ENCODE measurements around the gene DCHS1. TPM values are rescaled to one million over a fixed set of nuclear protein-coding genes. Genes with fewer than 3 reads are reported as not detected.

DCHS1 gene
- total and polyA plus RNA-seq, 4 donors, result 0.68 to 8.9 (median 5.8) TPM

- H3K27ac ChIP-seq (ENCODE audit: low read depth in 1 of 2, low read length in 2 of 2), result peak overlapping the region; percentile 58 to 77
- no peaks in the 10 kb centered on the region for H3K27me3 ChIP-seq (ENCODE audit: control insufficient read depth in 4 of 4, insufficient read depth in 4 of 4, low read length in 3 of 4)
- no peak for DNase-seq (ENCODE audit: low spot score)
- peaks cover 7 to 30% (median 27%) of the 10 kb centered on the region in 4 donors for H3K36me3 ChIP-seq (ENCODE audit: control insufficient read depth in 4 of 4, insufficient read depth in 3 of 4, low read depth in 1 of 4, low read length in 3 of 4)
- TF ChIP-seq TAF1 (conservative IDR thresholded peaks at IDR 0.05) (no peak), EGR1 (IDR thresholded peaks at IDR 0.05; ENCODE audit: low read depth in 2 of 2) (no peak), HNF4G (IDR thresholded peaks at IDR 0.05) (no peak), ATF3 (IDR thresholded peaks at IDR 0.05) (no peak), RAD21 (IDR thresholded peaks at IDR 0.05) (no peak), FOXA1 (IDR thresholded peaks at IDR 0.05) (no peak), FOXA2 (IDR thresholded peaks at IDR 0.05) (no peak), REST (IDR thresholded peaks at IDR 0.05) (no peak), GABPA (IDR thresholded peaks at IDR 0.05 in 1 of 2, conservative IDR thresholded peaks at IDR 0.05 in 1 of 2) (no peak), ZBTB33 (IDR thresholded peaks at IDR 0.05) (no peak), YY1 (IDR thresholded peaks at IDR 0.05) (no peak), SP1 (IDR thresholded peaks at IDR 0.05) (no peak), RXRA (IDR thresholded peaks at IDR 0.05) (no peak), NR2F2 (IDR thresholded peaks at IDR 0.05) (no peak)
- TF ChIP-seq, protein P1, sequence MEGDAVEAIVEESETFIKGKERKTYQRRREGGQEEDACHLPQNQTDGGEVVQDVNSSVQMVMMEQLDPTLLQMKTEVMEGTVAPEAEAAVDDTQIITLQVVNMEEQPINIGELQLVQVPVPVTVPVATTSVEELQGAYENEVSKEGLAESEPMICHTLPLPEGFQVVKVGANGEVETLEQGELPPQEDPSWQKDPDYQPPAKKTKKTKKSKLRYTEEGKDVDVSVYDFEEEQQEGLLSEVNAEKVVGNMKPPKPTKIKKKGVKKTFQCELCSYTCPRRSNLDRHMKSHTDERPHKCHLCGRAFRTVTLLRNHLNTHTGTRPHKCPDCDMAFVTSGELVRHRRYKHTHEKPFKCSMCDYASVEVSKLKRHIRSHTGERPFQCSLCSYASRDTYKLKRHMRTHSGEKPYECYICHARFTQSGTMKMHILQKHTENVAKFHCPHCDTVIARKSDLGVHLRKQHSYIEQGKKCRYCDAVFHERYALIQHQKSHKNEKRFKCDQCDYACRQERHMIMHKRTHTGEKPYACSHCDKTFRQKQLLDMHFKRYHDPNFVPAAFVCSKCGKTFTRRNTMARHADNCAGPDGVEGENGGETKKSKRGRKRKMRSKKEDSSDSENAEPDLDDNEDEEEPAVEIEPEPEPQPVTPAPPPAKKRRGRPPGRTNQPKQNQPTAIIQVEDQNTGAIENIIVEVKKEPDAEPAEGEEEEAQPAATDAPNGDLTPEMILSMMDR (IDR thresholded peaks at IDR 0.05; ENCODE audit: low read depth, low read length, missing input control), result no peak
- no peaks in the 10 kb centered on the region for H3K9me3 ChIP-seq (ENCODE audit: control insufficient read depth in 4 of 4, low read length in 3 of 4)
- H3K9ac ChIP-seq (ENCODE audit: low read depth in 1 of 2, low read length in 2 of 2), result peak overlapping the region in 1 of 2 donors; percentile 51
- H3K4me3 ChIP-seq (ENCODE audit: low read depth in 1 of 3, low read length in 3 of 3), result no peak overlapping the region
- H3K4me1 ChIP-seq (ENCODE audit: control insufficient read depth in 4 of 4, insufficient read depth in 4 of 4, low read length in 3 of 4), result peaks cover 3 to 52% (median 37%) of the 10 kb centered on the region in 4 donors
Observed at GRCh38 chr11:6607190-6607795, 48.3 kb downstream of the DCHS1 start.
